Small intestine (tissue), 7 donors: ENCODE results near the gene P2RX6. TPM values are rescaled to one million over a fixed set of nuclear protein-coding genes. Genes with fewer than 3 reads are reported as not detected.
A peak's percentile ranks its signal among the peaks of the same experiment; 100 is the strongest.
"Not testable (repeated sequence)": the region's sequence is repeated elsewhere in the genome, so short reads cannot be mapped to it uniquely, and the experiment has no call there.

Experiments used
- DNase-seq, 2 donors: peaks; one replicate each; pipeline versions ENCODE4 v3.0.0 to v3.0.0-alpha.2; 2013
- FAIRE-seq: peaks from 2 replicates; lab custom pipeline; 2012; peaks lifted over from hg19 to GRCh38; lab: Jason Lieb, UNC
- H3K27ac ChIP-seq, 3 donors: one replicate each; pipeline ENCODE4 v1.5.1; 2013; ENCODE audit warnings: low read length in 2 of 3, mild to moderate bottlenecking in 2 of 3, control low read depth in 1 of 3, inconsistent platforms in 1 of 3, low read depth in 1 of 3, moderate library complexity in 1 of 3
- H3K27me3 ChIP-seq, 3 donors: one replicate each; pipeline ENCODE4 v1.6.1; 2013; ENCODE audit warnings: low read length in 3 of 3, inconsistent platforms in 1 of 3; ENCODE audit not compliant: control insufficient read depth in 3 of 3, insufficient read depth in 3 of 3
- H3K36me3 ChIP-seq, 3 donors: one replicate each; pipeline ENCODE4 v1.6.1; 2013; ENCODE audit warnings: low read length in 3 of 3, inconsistent platforms in 1 of 3, low read depth in 1 of 3, mild to moderate bottlenecking in 1 of 3, moderate library complexity in 1 of 3; ENCODE audit not compliant: control insufficient read depth in 3 of 3, insufficient read depth in 2 of 3
- H3K4me1 ChIP-seq, 3 donors: one replicate each; pipeline ENCODE4 v1.6.1; 2013; ENCODE audit warnings: low read length in 2 of 3, inconsistent platforms in 1 of 3, low read depth in 1 of 3, mild to moderate bottlenecking in 1 of 3, moderate library complexity in 1 of 3; ENCODE audit not compliant: control insufficient read depth in 3 of 3, insufficient read depth in 2 of 3
- H3K4me3 ChIP-seq, 3 donors: one replicate each; pipeline ENCODE4 v1.5.1; 2013; ENCODE audit warnings: low read length in 3 of 3, control low read depth in 1 of 3, inconsistent platforms in 1 of 3, low read depth in 1 of 3, mild to moderate bottlenecking in 1 of 3, moderate library complexity in 1 of 3
- H3K9me3 ChIP-seq, 2 donors: one replicate each; pipeline ENCODE4 v1.6.1; 2013; ENCODE audit warnings: low read depth in 1 of 2, low read length in 1 of 2; ENCODE audit not compliant: control insufficient read depth in 2 of 2, insufficient read depth in 1 of 2
- WGBS, 3 donors: extraction: QIAGEN DNeasy Blood & Tissue Kit; methylation state at CpG; one replicate each; pipeline ENCODE4 v1.1.7; 2013; 5-methylcytosine and 5-hydroxymethylcytosine counted together
- polyA plus RNA-seq, 4 donors: library from polyadenylated mRNA; stranded (reverse) in 3 of 4; unstranded in 1 of 4; fragments of 200-250 nt in 3 of 4; fragments of 120-200 nt in 1 of 4; gene quantifications; one replicate each; pipeline versions ENCODE4 v1.2.1 to v1.2.3, GENCODE V29; 2013
- donor health status: healthy with polysubstance abuse.
- donor health status: control.
- donor health status: control.
- donor health status: Bipolar disorder and iron deficiency.
- donor health status: healthy.

Gene P2RX6
- polyA plus RNA-seq, 4 donors: 0.62 to 0.84 TPM; not detected in 2

GRCh38 chr22:21000207-21000986 is 14.6 kb upstream of the P2RX6 start:
- DNase-seq: no peak
- peak overlapping the region in 2 of 3 donors; percentile 99 for H3K27ac ChIP-seq
- H3K4me3 ChIP-seq: peak overlapping the region in 2 of 3 donors; percentile 76 to 89
- peaks cover 0 to 51% (median 0%) of the 10 kb centered on the region in 3 donors for H3K36me3 ChIP-seq
- no peak for FAIRE-seq
- peaks cover 5 to 28% (median 7%) of the 10 kb centered on the region in 3 donors for H3K4me1 ChIP-seq
- H3K27me3 ChIP-seq: no peaks in the 10 kb centered on the region
- H3K9me3 ChIP-seq: no peaks in the 10 kb centered on the region
- 33 to 52% (median 44%) methylated on average over 21 to 22 of the region's 22 CpGs for WGBS, 3 donors

- WGBS, 3 donors: 1% methylated on average over 26 of the region's 26 CpGs
- no peak for FAIRE-seq
- DNase-seq: peak in 1 of 2 donors; percentile 30
- H3K27me3 ChIP-seq: no peaks in the 10 kb centered on the region
- peak overlapping the region; percentile 21 to 89 (median 76) for H3K4me3 ChIP-seq
- H3K4me1 ChIP-seq: peaks cover 5 to 28% (median 7%) of the 10 kb centered on the region in 3 donors
- no peaks in the 10 kb centered on the region for H3K9me3 ChIP-seq
- peak overlapping the region; percentile 97 to 99 (median 99) for H3K27ac ChIP-seq
- H3K36me3 ChIP-seq: peaks cover 0 to 45% (median 0%) of the 10 kb centered on the region in 3 donors
These were observed 13.9 kb upstream of the P2RX6 start for GRCh38 chr22:21000987-21001600.

- Histone ChIP-seq H3K4me3 (peak within 1 kb of the TSS; percentile 42 to 89 (median 76)), H3K27me3 (no peaks in the 10 kb centered on the region), H3K9me3 (no peaks in the 10 kb centered on the region), H3K36me3 (peaks cover 0 to 39% (median 0%) of the 10 kb centered on the region in 3 donors), H3K27ac (peak within 1 kb of the TSS; percentile 97 to 99 (median 99)), H3K4me1 (peaks cover 5 to 28% (median 7%) of the 10 kb centered on the region in 3 donors)
- FAIRE-seq (no peak), DNase-seq (peak; percentile 97 to 99)
- whole genome bisulfite sequencing, 3 donors: 0 to 1% (median 0%) methylated on average over 70 to 83 of the region's 83 CpGs
These were observed 13.2 kb upstream of the P2RX6 start, which contains the start of gene THAP7 for GRCh38 chr22:21001601-21002325. TSS of gene THAP7 (minus strand) at chr22:21002118. CDS start at chr22:21001911, 207 bp downstream.

DNA sequence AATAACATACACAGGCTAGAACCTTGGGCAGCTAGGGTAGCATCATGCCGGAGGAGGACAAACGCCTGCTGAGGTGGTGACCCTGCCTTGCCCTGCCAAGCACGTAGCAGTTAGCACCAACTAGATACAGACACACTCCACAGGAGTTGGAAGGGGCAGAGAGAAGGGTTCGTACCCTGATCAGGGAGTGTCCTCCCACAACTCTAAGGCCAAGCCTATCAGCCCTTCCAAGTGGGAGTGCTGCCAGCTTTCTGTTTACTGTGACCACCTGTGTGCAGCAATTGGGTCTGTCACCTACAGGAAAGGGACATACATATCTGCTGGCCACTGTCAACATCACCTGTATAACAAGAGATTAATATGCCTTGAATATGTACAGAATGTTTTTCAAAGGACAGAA is 11.2 kb upstream of the P2RX6 start:
- Histone ChIP-seq H3K27ac (peak overlapping the region in 2 of 3 donors; percentile 26 to 44), H3K4me1 (peaks cover 5 to 28% (median 7%) of the 10 kb centered on the region in 3 donors), H3K4me3 (no peak overlapping the region), H3K9me3 (no peaks in the 10 kb centered on the region), H3K36me3 (peaks cover 0 to 18% (median 0%) of the 10 kb centered on the region in 3 donors), H3K27me3 (no peaks in the 10 kb centered on the region)
- peak in 1 of 2 donors; percentile 49 for DNase-seq
- 30 to 64% (median 50%) methylated on average over 4 of the region's 4 CpGs for WGBS, 3 donors
- FAIRE-seq: no peak

GRCh38 chr22:21009208-21009607 is 5.8 kb upstream of the P2RX6 start:
- not testable (repeated sequence) for H3K9me3 ChIP-seq, H3K27me3 ChIP-seq, H3K4me1 ChIP-seq, H3K27ac ChIP-seq, FAIRE-seq, H3K4me3 ChIP-seq, DNase-seq, H3K36me3 ChIP-seq
- 75 to 83% (median 76%) methylated on average over 13 of the region's 13 CpGs for WGBS, 3 donors

DNA sequence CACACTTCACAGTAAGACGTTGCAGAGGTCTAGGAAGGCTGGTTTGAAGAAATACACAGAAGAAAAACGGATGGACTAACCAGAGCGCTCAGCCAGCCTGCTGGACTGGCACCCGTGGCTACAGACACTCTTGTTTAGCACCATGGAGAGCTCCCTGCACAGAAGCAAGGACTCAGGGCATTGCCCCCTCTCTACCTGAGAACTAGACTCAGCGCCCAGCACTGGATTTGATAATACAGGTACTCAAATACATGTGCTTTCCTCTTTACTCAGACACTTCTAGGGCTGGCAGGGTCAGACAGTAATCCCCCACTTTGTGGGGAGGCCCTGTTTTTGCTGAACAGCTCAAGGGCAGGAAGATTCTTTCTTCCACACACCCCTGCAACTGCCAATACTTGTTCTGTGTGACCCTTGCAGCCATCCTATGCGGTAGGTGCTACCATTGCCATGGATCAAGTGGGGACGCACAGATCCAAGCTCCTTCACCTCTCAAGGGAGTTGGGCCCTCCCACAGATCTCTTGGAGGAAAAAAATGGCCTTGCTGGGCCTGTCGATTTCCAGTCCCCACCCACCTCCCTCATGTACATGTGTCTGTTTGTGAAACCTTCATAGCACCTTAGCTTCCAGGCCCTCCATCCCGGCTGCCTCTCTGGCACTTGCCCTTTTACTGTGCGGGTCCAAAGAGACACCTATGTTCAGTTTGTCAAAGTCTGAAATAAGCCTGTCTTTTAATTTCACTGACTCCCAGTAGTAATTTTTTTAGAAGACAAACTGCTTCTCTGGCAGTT is 5.1 kb upstream of the P2RX6 start:
- FAIRE-seq (no peak), DNase-seq (peak; percentile 46 to 81)
- 41 to 56% (median 46%) methylated on average over 10 of the region's 10 CpGs for WGBS, 3 donors

DNA sequence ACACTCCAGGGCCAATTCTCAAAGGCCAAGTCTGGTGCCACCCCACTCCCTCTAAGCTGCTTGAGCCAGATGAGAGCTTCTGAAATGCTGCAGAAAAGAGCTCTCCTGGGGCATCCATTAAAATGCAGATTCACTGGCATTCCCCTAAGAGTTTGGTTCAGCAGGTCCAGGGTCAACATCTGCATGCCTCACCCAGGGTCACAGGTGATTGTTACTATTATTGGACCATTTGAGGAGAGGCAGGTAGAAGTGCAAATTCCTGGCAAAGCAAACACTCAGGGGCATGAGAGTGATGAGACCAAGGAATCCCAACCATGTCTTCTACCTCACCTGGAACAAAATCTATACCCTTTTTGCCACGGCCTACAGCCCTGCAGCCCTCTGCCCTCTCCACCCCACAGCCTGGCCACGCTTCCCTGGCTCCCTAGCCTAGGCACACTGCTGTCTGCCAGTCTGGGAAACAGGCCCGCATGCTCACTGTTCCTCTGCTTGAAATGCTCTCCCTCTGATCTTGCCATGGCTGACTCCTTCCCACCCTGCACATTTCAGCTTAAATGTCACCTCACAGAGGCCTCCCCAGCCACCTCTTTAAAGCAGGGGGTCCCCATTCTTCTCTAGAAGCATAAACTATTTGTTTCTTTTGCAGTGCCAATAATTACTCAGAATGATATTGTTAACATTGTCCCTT is 4.4 kb upstream of the P2RX6 start:
- H3K36me3 ChIP-seq: no peaks in the 10 kb centered on the region
- H3K27ac ChIP-seq: no peak overlapping the region
- H3K4me3 ChIP-seq: no peak overlapping the region
- H3K27me3 ChIP-seq: peaks cover 0 to 3% (median 0%) of the 10 kb centered on the region in 3 donors
- WGBS, 3 donors: 82 to 87% (median 87%) methylated on average over 3 of the region's 3 CpGs
- H3K4me1 ChIP-seq: peaks cover 3 to 13% (median 8%) of the 10 kb centered on the region in 3 donors
- DNase-seq: no peak
- FAIRE-seq: no peak
- H3K9me3 ChIP-seq: no peaks in the 10 kb centered on the region

More for the DNA sequence above, 5.1 kb upstream of the P2RX6 start:
- Histone ChIP-seq H3K36me3 (no peaks in the 10 kb centered on the region), H3K27me3 (peaks cover 0 to 3% (median 0%) of the 10 kb centered on the region in 3 donors), H3K4me1 (peaks cover 3 to 6% (median 4%) of the 10 kb centered on the region in 3 donors), H3K9me3 (no peaks in the 10 kb centered on the region), H3K4me3 (no peak overlapping the region), H3K27ac (no peak overlapping the region)
